ENCODE measurements around the gene PACSIN2. TPM values are rescaled to one million over a fixed set of nuclear protein-coding genes. Genes with fewer than 3 reads are reported as not detected.

PACSIN2 gene
- total RNA-seq, 1 donor, result 35.2 TPM

GRCh38 chr22:42877597-42878340 lies 137.2 kb downstream of the PACSIN2 start:
- H3K4me3 ChIP-seq (ENCODE audit: low read depth, low read length), result no peak overlapping the region
- no peak for TF ChIP-seq CTCF (IDR thresholded peaks at IDR 0.05; ENCODE audit: insufficient read depth, low read length)
- no peak for DNase-seq (ENCODE audit: low read depth)

GRCh38 chr22:42877158-42877557 lies 137.8 kb downstream of the PACSIN2 start:
- DNase-seq (ENCODE audit: low read depth), result no peak
- no peak overlapping the region for H3K4me3 ChIP-seq (ENCODE audit: low read depth, low read length)
- no peak for TF ChIP-seq CTCF (IDR thresholded peaks at IDR 0.05; ENCODE audit: insufficient read depth, low read length)

GRCh38 chr22:42876041-42876440 lies 138.9 kb downstream of the PACSIN2 start:
- no peak for TF ChIP-seq CTCF (IDR thresholded peaks at IDR 0.05; ENCODE audit: insufficient read depth, low read length)
- no peak overlapping the region for H3K4me3 ChIP-seq (ENCODE audit: low read depth, low read length)
- DNase-seq (ENCODE audit: low read depth), result no peak

- no peak for TF ChIP-seq CTCF (IDR thresholded peaks at IDR 0.05; ENCODE audit: insufficient read depth, low read length)
- DNase-seq (ENCODE audit: low read depth), result no peak
- no peak overlapping the region for H3K4me3 ChIP-seq (ENCODE audit: low read depth, low read length)
These were observed 140.9 kb downstream of the PACSIN2 start for GRCh38 chr22:42874010-42874409.

GRCh38 chr22:42873356-42873755 lies 141.6 kb downstream of the PACSIN2 start:
- no peak for TF ChIP-seq CTCF (IDR thresholded peaks at IDR 0.05; ENCODE audit: insufficient read depth, low read length)
- no peak for DNase-seq (ENCODE audit: low read depth)
- no peak overlapping the region for H3K4me3 ChIP-seq (ENCODE audit: low read depth, low read length)

- no peak for DNase-seq (ENCODE audit: low read depth)
- no peak overlapping the region for H3K4me3 ChIP-seq (ENCODE audit: low read depth, low read length)
- TF ChIP-seq CTCF (IDR thresholded peaks at IDR 0.05; ENCODE audit: insufficient read depth, low read length), result no peak
These were observed 142.1 kb downstream of the PACSIN2 start for GRCh38 chr22:42872821-42873220.
